Fibroblast of lung (primary cell): ENCODE data around the gene OPN1SW. TPM values are rescaled to one million over a fixed set of nuclear protein-coding genes. Genes with fewer than 3 reads are reported as not detected.

Experiments used
- DNase-seq, 2 donors: peaks; one replicate each; pipeline versions ENCODE4 v3.0.0 to v3.0.0-alpha.2; 2010; ENCODE audit warnings: low read depth in 2 of 2
- H2AFZ ChIP-seq: 2 replicates; pipeline ENCODE4 v1.5.1; 2012; ENCODE audit warnings: low read length, control low read depth, inconsistent platforms
- H3K27ac ChIP-seq: 2 replicates; pipeline ENCODE4 v1.5.1; 2011; ENCODE audit warnings: low read length, control low read depth; ENCODE audit not compliant: insufficient read depth
- H3K27me3 ChIP-seq: 2 replicates; pipeline ENCODE4 v1.5.1; 2011; ENCODE audit warnings: mild to moderate bottlenecking, low read length; ENCODE audit not compliant: control insufficient read depth, insufficient read depth
- H3K36me3 ChIP-seq: 2 replicates; pipeline ENCODE4 v1.5.1; 2011; ENCODE audit warnings: low read length; ENCODE audit not compliant: control insufficient read depth, insufficient read depth
- H3K4me1 ChIP-seq: 2 replicates; pipeline ENCODE4 v1.5.1; 2011; ENCODE audit warnings: low read length; ENCODE audit not compliant: control insufficient read depth, insufficient read depth; ENCODE audit errors: extremely low read depth
- H3K4me2 ChIP-seq: 2 replicates; pipeline ENCODE4 v1.5.1; 2011; ENCODE audit warnings: low read length, control low read depth; ENCODE audit not compliant: insufficient read depth; ENCODE audit errors: extremely low read depth
- H3K4me3 ChIP-seq, 4 experiments: fragments of 200-600 bp in 1 of 4; sonication (generic) in 1 of 4; replicated peaks in 1 of 4; 2 replicates each; pipeline ENCODE4 v1.5.1; 2011 to 2016; ENCODE audit warnings: low read length in 4 of 4, low read depth in 3 of 4, mild to moderate bottlenecking in 3 of 4, control low read depth in 2 of 4, inconsistent platforms in 1 of 4, mixed read lengths in 1 of 4; ENCODE audit not compliant: insufficient read depth in 1 of 4; ENCODE audit errors: control extremely low read depth in 1 of 4
- H3K79me2 ChIP-seq: 2 replicates; pipeline ENCODE4 v1.5.1; 2012; ENCODE audit warnings: mild to moderate bottlenecking, low read length, inconsistent platforms; ENCODE audit not compliant: control insufficient read depth, insufficient read depth
- H3K9ac ChIP-seq: 2 replicates; pipeline ENCODE4 v1.5.1; 2011; ENCODE audit warnings: mild to moderate bottlenecking, low read length, control low read depth; ENCODE audit not compliant: insufficient read depth
- H3K9me3 ChIP-seq: 2 replicates; pipeline ENCODE4 v1.5.1; 2012; ENCODE audit warnings: low read depth, low read length; ENCODE audit not compliant: control insufficient read depth, insufficient read depth
- H4K20me1 ChIP-seq: 2 replicates; pipeline ENCODE4 v1.5.1; 2011; ENCODE audit warnings: low read length; ENCODE audit not compliant: control insufficient read depth, insufficient read depth; ENCODE audit errors: extremely low read depth
- CTCF ChIP-seq, 2 donors: IDR thresholded peaks in 1 of 2; conservative IDR thresholded peaks in 1 of 2; 1 replicate in 1 of 2; 2 replicates in 1 of 2; pipeline ENCODE4 v1.5.1; 2011 to 2012; ENCODE audit warnings: low read length in 2 of 2, control low read depth in 1 of 2, inconsistent platforms in 1 of 2, low read depth in 1 of 2, mild to moderate bottlenecking in 1 of 2
- EZH2 ChIP-seq: IDR thresholded peaks from 2 replicates; pipeline ENCODE4 v1.5.1; 2012; ENCODE audit warnings: low read length, control low read depth, mild to moderate bottlenecking; ENCODE audit errors: missing control alignments
- polyA plus RNA-seq, 2 donors: library from polyadenylated mRNA; depleted of rRNA in 1 of 2; stranded (reverse) in 1 of 2; unstranded in 1 of 2; fragments of >200 nt; gene quantifications; 2 replicates each; pipeline ENCODE4 v1.2.1, GENCODE V29; 2011 to 2012; ENCODE audit warnings: missing spikeins in 1 of 2
- total RNA-seq: library from RNA; depleted of rRNA; stranded (reverse); fragments of >200 nt; gene quantifications from 2 replicates; pipeline ENCODE4 v1.2.1, GENCODE V29; 2014

OPN1SW gene
- total and polyA plus RNA-seq, 2 donors (not counting 1 experiment from before 2014, with no cell fraction given): not detected

- no peak overlapping the region for H3K27ac ChIP-seq
- H3K4me1 ChIP-seq: peaks cover 2% of the 10 kb centered on the region
- no peaks in the 10 kb centered on the region for H3K9me3 ChIP-seq
- no peaks in the 10 kb centered on the region for H4K20me1 ChIP-seq
- H3K79me2 ChIP-seq: no peaks in the 10 kb centered on the region
- TF ChIP-seq EZH2: no peak
- TF ChIP-seq CTCF (conservative IDR thresholded peaks at IDR 0.05 in 1 of 2, IDR thresholded peaks at IDR 0.05 in 1 of 2; ENCODE audit: low read depth in 1 of 2, low read length in 2 of 2): no peak
- H2AFZ ChIP-seq: no peak overlapping the region
- H3K4me3 ChIP-seq: no peak overlapping the region
- DNase-seq: no peak
- no peaks in the 10 kb centered on the region for H3K36me3 ChIP-seq
- H3K4me2 ChIP-seq: no peak overlapping the region
- peaks cover 7% of the 10 kb centered on the region for H3K27me3 ChIP-seq
- H3K9ac ChIP-seq: no peak overlapping the region
These were observed 10.1 kb upstream of the OPN1SW start for GRCh38 chr7:128785738-128786137.

- Histone ChIP-seq H3K4me1 (peaks cover 2% of the 10 kb centered on the region), H3K4me2 (no peak overlapping the region), H3K9ac (no peak overlapping the region), H3K79me2 (no peaks in the 10 kb centered on the region), H3K4me3 (peak overlapping the region in 1 of 4 experiments; percentile 23), H3K27me3 (no peaks in the 10 kb centered on the region), H3K36me3 (no peaks in the 10 kb centered on the region), H3K9me3 (no peaks in the 10 kb centered on the region), H4K20me1 (no peaks in the 10 kb centered on the region), H2AFZ (no peak overlapping the region), H3K27ac (no peak overlapping the region)
- peak; percentile 79 to 92 for DNase-seq
- TF ChIP-seq CTCF (conservative IDR thresholded peaks at IDR 0.05 in 1 of 2, IDR thresholded peaks at IDR 0.05 in 1 of 2; ENCODE audit: low read depth in 1 of 2, low read length in 2 of 2) (no peak), EZH2 (no peak)
These were observed 7.7 kb upstream of the OPN1SW start for GRCh38 chr7:128783143-128783861.

GRCh38 chr7:128781851-128782250, 6.3 kb upstream of the OPN1SW start:
- Histone ChIP-seq H3K27me3 (no peaks in the 10 kb centered on the region), H3K4me1 (peaks cover 2% of the 10 kb centered on the region), H3K27ac (no peak overlapping the region), H3K4me3 (no peak overlapping the region), H3K36me3 (no peaks in the 10 kb centered on the region), H3K9ac (no peak overlapping the region), H2AFZ (no peak overlapping the region), H3K4me2 (no peak overlapping the region), H3K9me3 (no peaks in the 10 kb centered on the region), H4K20me1 (no peaks in the 10 kb centered on the region), H3K79me2 (no peaks in the 10 kb centered on the region)
- TF ChIP-seq CTCF (conservative IDR thresholded peaks at IDR 0.05 in 1 of 2, IDR thresholded peaks at IDR 0.05 in 1 of 2; ENCODE audit: low read depth in 1 of 2, low read length in 2 of 2) (no peak), EZH2 (no peak)
- no peak for DNase-seq
